Esophagus squamous epithelium (tissue), 5 donors: Measurements from ENCODE around the gene RBPJL. TPM values are rescaled to one million over a fixed set of nuclear protein-coding genes. Genes with fewer than 3 reads are reported as not detected.

Experiments used
- DNase-seq: peaks from one replicate; lab custom pipeline; 2025; lab: John Stamatoyannopoulos, UW
- H3K27ac ChIP-seq, 4 donors: fragments of 200-600 bp; sonication (generic); one replicate each; pipeline ENCODE4 v1.5.1; 2016 to 2019; ENCODE audit warnings: mild to moderate bottlenecking in 1 of 4
- H3K27me3 ChIP-seq, 4 donors: fragments of 200-600 bp; sonication (generic); 1 replicate in 3 of 4; 2 replicates in 1 of 4; pipeline versions ENCODE4 v1.5.1 to v1.6.0; 2017 to 2021; ENCODE audit warnings: antibody characterized with exemption in 1 of 4
- H3K36me3 ChIP-seq, 3 donors: fragments of 200-600 bp; sonication (generic); one replicate each; pipeline ENCODE4 v1.5.1; 2016 to 2019
- H3K4me1 ChIP-seq, 3 donors: fragments of 200-600 bp; sonication (generic); one replicate each; pipeline ENCODE4 v1.5.1; 2017 to 2019
- H3K4me3 ChIP-seq, 4 donors: fragments of 200-600 bp; sonication (generic); 1 replicate in 3 of 4; 2 replicates in 1 of 4; pipeline ENCODE4 v1.5.1; 2016 to 2019; ENCODE audit warnings: mild to moderate bottlenecking in 2 of 4, moderate library complexity in 1 of 4
- H3K9me3 ChIP-seq, 3 donors: fragments of 200-600 bp; sonication (generic); one replicate each; pipeline ENCODE4 v1.5.1; 2016 to 2019
- CTCF ChIP-seq, 6 experiments: fragments of 450-650 bp in 4 of 6; fragments of 200-600 bp in 2 of 6; sonication (generic) in 2 of 6; IDR thresholded peaks; one replicate each; pipeline ENCODE4 v1.5.1; 2016 to 2019; ENCODE audit warnings: antibody characterized with exemption in 6 of 6, mild to moderate bottlenecking in 4 of 6, moderate library complexity in 4 of 6
- POLR2A ChIP-seq, 4 donors: fragments of 450-650 bp; IDR thresholded peaks; one replicate each; pipeline ENCODE4 v1.6.1; 2017; ENCODE audit warnings: antibody characterized with exemption in 4 of 4, mild to moderate bottlenecking in 4 of 4, moderate library complexity in 3 of 4
- WGBS, 2 donors: methylation state at CpG; one replicate each; pipeline ENCODE4 v1.1.5; 2018; 5-methylcytosine and 5-hydroxymethylcytosine counted together
- intact Hi-C: fragments of 100-400 bp; cut with DNase I; formaldehyde crosslinking; loops from one replicate; pipeline ENCODE4 v1.15.0; 2022
- total RNA-seq, 4 donors: library from RNA; depleted of rRNA; stranded (reverse); fragments of >200 nt; gene quantifications; one replicate each; pipeline ENCODE4 v1.1.0, GENCODE V29; 2016
- donor health status: DM: yes; HTN: yes; CAD: no.

The RBPJL gene
- total RNA-seq, 4 donors from 2014 or later = not detected

GRCh38 chr20:45263556-45264266 lies 42.9 kb upstream of the RBPJL start:
- Histone ChIP-seq H3K4me3 (no peak overlapping the region), H3K36me3 (no peaks in the 10 kb centered on the region), H3K9me3 (no peaks in the 10 kb centered on the region), H3K27me3 (peaks cover 0 to 29% (median 0%) of the 10 kb centered on the region in 4 donors), H3K27ac (no peak overlapping the region), H3K4me1 (no peaks in the 10 kb centered on the region)
- intact Hi-C loops = no loop called here
- DNase-seq = no peak
- WGBS, 2 donors = 62 to 69% methylated on average over 3 of the region's 3 CpGs
- no peak for TF ChIP-seq POLR2A (IDR thresholded peaks at IDR 0.05)
- TF ChIP-seq CTCF (IDR thresholded peaks at IDR 0.05) = no peak

- H3K9me3 ChIP-seq = no peaks in the 10 kb centered on the region
- no peak overlapping the region for H3K27ac ChIP-seq
- peaks cover 0 to 5% (median 0%) of the 10 kb centered on the region in 3 donors for H3K4me1 ChIP-seq
- intact Hi-C loops = no loop called here
- H3K36me3 ChIP-seq = no peaks in the 10 kb centered on the region
- H3K4me3 ChIP-seq = no peak overlapping the region
- H3K27me3 ChIP-seq = peaks cover 0 to 17% (median 0%) of the 10 kb centered on the region in 4 donors
- no peak for TF ChIP-seq POLR2A (IDR thresholded peaks at IDR 0.05)
- TF ChIP-seq CTCF (IDR thresholded peaks at IDR 0.05) = no peak
- DNase-seq = no peak
These were observed 39.7 kb upstream of the RBPJL start for GRCh38 chr20:45266977-45267376.

- 47 to 57% methylated on average over 3 of the region's 3 CpGs for WGBS, 2 donors
- no peak for DNase-seq
These were observed 38.1 kb upstream of the RBPJL start for GRCh38 chr20:45268531-45268930.

GRCh38 chr20:45269056-45269455 lies 37.6 kb upstream of the RBPJL start:
- no peak for DNase-seq
- Histone ChIP-seq H3K36me3 (no peaks in the 10 kb centered on the region), H3K27ac (no peak overlapping the region), H3K4me1 (peaks cover 0 to 5% (median 0%) of the 10 kb centered on the region in 3 donors), H3K4me3 (no peak overlapping the region), H3K27me3 (peaks cover 0 to 24% (median 0%) of the 10 kb centered on the region in 4 donors), H3K9me3 (no peaks in the 10 kb centered on the region)
- WGBS, 2 donors = 80 to 89% methylated on average over 3 of the region's 3 CpGs
- TF ChIP-seq CTCF (IDR thresholded peaks at IDR 0.05) (no peak), POLR2A (IDR thresholded peaks at IDR 0.05) (no peak)
- intact Hi-C loops = no loop called here

More at GRCh38 chr20:45268531-45268930, 38.1 kb upstream of the RBPJL start:
- no peak overlapping the region for H3K27ac ChIP-seq
- peaks cover 0 to 5% (median 0%) of the 10 kb centered on the region in 3 donors for H3K4me1 ChIP-seq
- no peak overlapping the region for H3K4me3 ChIP-seq
- no peaks in the 10 kb centered on the region for H3K9me3 ChIP-seq
- no peaks in the 10 kb centered on the region for H3K36me3 ChIP-seq
- H3K27me3 ChIP-seq = peaks cover 0 to 24% (median 0%) of the 10 kb centered on the region in 4 donors
- intact Hi-C loops = no loop called here
- TF ChIP-seq CTCF (IDR thresholded peaks at IDR 0.05) (no peak), POLR2A (IDR thresholded peaks at IDR 0.05) (no peak)

GRCh38 chr20:45269754-45270270 lies 36.8 kb upstream of the RBPJL start:
- H3K27ac ChIP-seq = no peak overlapping the region
- no peak for DNase-seq

More at GRCh38 chr20:45269754-45270270, 36.8 kb upstream of the RBPJL start:
- Histone ChIP-seq H3K27me3 (peaks cover 0 to 24% (median 0%) of the 10 kb centered on the region in 4 donors), H3K4me3 (no peak overlapping the region), H3K4me1 (peaks cover 0 to 5% (median 0%) of the 10 kb centered on the region in 3 donors), H3K36me3 (no peaks in the 10 kb centered on the region), H3K9me3 (no peaks in the 10 kb centered on the region)
- 72 to 76% methylated on average over 4 of the region's 4 CpGs for WGBS, 2 donors
- intact Hi-C loops = no loop called here
- TF ChIP-seq CTCF (IDR thresholded peaks at IDR 0.05) (no peak), POLR2A (IDR thresholded peaks at IDR 0.05) (no peak)
